GM21447 (cell line): ENCODE results near the gene PVR.
"Not testable (repeated sequence)": the region's sequence is repeated elsewhere in the genome, so short reads cannot be mapped to it uniquely, and the experiment has no call there.

ENCODE experiments used
- ATAC-seq: cut with Tn5 transposase; IDR thresholded peaks from one replicate; pipeline ENCODE4 v1.9.1; 2021; ENCODE audit not compliant: unreplicated experiment

Gene PVR

DNA sequence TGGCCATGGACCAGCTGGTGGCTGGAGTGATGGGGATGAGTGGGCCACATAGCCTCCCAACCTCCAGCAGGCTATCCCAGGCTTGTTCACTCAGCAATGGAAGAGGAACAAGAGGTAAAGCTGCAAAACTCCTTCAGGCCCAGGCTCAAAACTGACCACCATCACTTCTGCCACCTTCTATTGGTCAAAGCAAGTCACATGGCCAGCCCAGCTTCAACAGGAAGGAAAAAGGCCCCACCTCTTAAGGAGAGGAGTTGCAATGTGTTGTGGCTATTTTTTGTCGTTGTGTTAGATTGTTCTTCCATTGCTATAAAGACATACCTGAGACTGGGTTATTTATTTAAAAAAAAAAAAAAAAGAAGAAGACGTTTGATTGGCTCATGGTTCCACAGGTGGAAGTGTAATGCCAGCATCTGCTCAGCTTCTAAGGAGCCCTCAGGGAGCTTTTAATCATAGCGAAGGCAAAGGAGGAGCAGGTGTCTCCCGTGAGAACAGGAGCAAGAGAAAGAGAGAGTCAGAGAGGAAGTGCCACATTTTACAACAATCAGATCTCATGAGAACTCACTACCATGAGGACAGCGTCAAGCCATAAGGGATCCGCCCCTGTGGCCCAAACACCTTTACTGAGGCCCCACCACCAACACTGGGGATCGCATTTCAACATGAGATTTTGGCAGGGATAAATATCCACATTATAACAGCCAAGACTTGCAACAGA, 24.9 kb upstream of the PVR start:
- ATAC-seq, result no peak

DNA sequence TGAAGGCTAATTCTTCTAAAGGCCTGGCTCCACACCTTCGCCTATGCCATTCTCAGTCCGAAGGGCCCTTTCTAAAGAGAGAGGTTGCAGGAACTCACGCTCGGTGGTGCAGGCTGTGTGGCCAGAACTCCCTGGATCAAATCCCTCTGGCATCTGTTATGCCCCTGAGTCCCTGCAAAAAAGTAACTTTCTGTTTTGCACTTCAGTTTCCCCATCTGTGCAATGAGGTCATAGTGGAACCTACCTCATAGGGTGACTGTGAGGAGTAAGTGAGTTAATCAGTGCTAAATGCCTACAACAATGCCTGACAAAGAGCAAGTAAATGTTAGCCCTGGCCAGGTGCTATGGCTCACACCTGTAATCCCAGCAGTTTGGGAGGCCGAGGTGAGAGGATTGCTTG, 23.0 kb upstream of the PVR start:
- ATAC-seq, result no peak

- no peak for ATAC-seq
These were observed 22.3 kb upstream of the PVR start for GRCh38 chr19:44621367-44621766.

DNA sequence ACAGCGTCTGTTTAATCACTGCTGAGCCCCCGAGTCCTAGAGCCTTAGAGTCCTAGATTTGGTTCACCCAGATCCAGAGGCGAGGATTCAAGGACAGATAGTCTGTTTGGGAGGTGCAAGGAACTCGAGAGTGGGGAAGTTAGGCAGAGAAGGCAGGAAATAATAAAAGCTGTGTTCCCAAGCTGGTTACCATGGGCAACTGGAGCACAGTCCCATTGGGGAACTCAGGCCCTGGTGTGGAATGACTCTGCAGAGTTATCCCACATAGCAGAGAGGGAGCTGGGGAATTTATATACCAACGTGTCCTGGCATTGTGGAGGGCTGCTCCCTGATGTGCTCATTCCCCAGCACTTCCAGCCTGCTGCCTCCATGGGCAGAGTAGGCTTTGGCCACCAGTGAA, 20.6 kb upstream of the PVR start:
- no peak for ATAC-seq

DNA sequence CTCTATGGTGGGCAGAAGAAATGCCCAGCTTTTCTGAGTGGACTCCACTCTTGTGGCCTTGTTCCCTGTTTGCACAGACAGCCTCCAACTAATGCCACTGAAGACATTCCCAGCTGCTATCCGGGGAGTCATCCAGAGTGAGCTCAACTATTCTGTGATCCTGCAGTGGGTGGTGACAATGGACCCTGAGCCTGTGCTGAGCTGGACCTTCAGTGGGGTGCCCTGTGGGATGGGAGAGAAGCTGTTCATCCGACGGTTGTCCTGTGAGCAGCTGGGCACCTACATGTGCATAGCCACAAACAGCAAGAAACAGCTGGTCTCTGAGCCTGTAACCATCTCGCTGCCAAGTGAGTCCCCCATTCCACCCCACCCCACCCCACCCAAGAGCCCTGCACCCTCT, 20.1 kb upstream of the PVR start:
- no peak for ATAC-seq

GRCh38 chr19:44624840-44625354, 18.8 kb upstream of the PVR start:
- ATAC-seq, result no peak

GRCh38 chr19:44625637-44626036, 18.1 kb upstream of the PVR start:
- ATAC-seq, result not testable (repeated sequence)

GRCh38 chr19:44626048-44626624, 17.6 kb upstream of the PVR start:
- ATAC-seq, result no peak

GRCh38 chr19:44627631-44628030, 16.1 kb upstream of the PVR start:
- no peak for ATAC-seq

- no peak for ATAC-seq
These were observed 14.9 kb upstream of the PVR start for GRCh38 chr19:44628793-44629192.

DNA sequence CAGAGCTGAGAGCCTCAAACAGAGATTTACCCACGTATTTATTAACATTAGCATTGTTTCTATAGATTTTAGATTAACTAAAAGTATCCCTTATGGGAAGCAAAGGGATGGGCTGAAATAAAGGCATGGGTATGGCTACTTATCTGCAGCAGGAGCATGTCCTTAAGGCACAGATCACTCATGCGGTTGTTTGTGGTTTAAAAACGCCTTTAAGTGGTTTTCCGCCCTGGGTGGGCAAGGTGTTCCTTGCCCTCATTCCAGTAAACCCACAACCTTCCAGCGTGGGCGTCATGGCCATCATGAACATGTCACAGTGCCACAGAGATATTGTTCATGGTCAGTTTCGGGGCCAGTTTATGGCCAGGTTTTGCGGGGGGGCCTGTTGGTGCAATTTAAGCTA, 12.1 kb upstream of the PVR start:
- ATAC-seq, result not testable (repeated sequence)

GRCh38 chr19:44634058-44634457, 9.7 kb upstream of the PVR start:
- ATAC-seq, result not testable (repeated sequence)

DNA sequence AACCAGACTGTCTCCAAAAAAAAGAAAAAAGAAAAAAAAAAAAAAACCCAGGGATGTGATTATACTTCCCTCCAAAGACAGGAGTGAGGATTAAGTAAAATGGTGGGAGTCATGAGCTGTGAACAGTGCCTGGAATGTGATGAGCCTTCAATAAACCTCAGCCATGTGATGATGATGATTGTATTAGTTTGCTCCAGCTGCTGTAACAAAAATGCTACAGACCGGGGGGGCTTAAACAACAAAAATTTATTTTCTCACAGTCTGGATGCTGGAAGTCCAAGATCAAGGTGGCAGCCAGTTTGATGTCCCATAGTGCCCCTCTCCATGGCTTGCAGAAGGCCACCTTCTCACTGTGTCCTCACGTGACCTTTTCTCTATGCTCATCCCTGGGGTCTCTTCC, 8.9 kb upstream of the PVR start:
- ATAC-seq, result no peak

DNA sequence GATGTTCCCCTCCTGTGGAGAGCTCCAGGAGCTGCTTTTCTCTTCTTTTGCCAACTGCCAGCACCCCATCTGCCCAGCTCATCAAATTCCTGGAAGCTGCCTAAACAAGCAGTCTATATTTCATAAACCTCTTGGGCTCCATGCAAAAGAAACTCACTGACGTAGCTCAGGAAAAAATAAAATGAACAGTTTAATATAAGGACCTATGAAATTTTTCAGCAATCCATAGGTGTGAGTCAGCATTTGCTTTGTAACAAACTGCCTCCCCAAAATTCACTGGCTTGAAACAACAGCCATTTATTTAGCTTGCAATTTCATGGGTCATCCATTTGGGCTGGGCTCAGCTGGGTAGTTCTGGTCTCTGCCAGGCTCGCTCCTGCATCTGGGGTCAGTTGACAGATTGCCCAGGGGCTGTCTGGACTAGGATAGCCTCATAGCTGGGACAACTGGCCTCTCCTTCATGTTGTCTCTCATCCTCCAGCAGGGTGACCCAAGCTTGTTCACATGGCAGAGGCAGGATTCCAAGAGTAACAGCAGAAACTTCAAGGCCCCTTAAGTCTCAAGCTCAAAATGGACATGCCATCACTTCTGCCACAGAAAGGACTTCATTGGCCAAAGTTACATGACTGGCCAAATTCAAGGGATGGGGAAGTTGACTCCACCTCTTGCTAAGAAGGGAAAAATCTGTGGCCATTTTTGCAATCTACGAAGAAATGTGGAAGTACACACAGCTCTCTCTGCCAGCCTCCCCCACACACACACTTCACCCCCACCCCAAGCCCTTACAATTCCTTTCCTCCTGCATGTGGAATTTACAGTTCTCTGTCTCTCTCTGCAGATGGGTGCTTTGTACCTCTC, 7.9 kb upstream of the PVR start:
- no peak for ATAC-seq

DNA sequence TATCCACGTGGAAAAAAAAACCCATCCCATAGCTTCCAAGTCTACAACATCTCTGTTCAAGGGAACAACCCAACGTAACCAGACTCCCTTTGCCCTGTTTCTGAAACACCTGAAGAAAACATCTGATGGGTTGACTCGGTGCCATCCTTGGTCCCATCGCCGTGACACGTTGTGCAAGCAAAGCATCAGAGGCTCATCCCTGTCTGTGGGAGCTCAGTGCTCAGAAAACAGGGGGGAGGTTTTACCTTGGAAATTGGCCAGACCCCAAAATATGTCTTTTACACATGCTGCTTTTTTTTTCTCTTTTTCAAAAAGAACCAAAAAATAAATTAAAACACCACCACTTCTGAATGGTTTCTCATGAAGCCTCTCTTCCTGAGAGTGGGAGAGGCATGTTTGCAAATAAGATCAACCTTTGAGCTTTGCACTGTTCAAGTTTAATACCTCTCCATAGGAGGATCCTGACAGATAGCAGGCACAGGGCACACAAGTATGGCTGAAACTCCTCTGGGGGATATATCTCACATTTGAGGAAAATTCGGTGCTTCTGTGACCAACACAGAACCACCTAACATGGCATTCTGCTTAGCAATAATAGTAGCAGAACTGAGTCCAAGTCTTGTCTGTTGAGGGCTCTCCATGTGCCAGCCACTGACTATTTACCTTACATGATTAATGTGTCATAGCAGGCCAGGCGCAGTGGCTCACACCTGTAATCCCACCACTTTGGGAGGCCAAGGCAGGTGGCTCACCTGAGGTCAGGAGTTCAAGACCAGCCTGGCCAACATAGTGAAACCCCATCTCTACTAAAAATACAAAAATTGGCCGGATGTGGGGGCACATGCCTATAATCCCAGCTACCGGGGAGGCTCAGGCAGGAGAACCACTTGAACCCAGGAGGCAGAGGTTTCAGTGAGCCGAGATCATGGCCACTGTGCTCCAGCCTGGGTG, 7.0 kb upstream of the PVR start:
- no peak for ATAC-seq

GRCh38 chr19:44637390-44637764, 6.3 kb upstream of the PVR start:
- ATAC-seq, result no peak

DNA sequence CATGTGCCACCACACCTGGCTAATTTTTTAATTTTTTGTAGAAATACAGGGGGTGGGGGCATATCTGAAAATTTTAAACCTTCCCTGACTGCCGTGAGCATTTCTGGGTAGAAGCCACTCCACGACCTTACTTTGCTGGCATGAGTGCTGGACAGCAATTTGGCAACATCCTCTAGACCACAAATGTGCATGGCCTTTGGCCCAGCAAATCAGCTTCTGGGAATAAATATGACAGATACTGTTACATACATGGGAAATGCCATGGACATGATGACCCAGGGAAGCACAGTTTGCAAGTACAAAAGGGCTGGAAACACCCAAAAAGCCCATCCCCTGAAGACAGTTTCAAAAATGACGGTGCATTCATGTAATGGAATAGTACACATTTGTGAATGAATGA, 3.2 kb upstream of the PVR start:
- ATAC-seq, result no peak

GRCh38 chr19:44641501-44642265, 2.0 kb upstream of the PVR start:
- no peak for ATAC-seq

GRCh38 chr19:44642377-44642776, 1.3 kb upstream of the PVR start:
- no peak for ATAC-seq

GRCh38 chr19:44644402-44645016, 799 bp downstream of the PVR start:
- ATAC-seq, result no peak
